SK-N-SH treated with all-trans-retinoic acid at 6 μM for 48 hours (cell line): ENCODE data around the gene BRPF1.
"Not testable (repeated sequence)": the region's sequence is repeated elsewhere in the genome, so short reads cannot be mapped to it uniquely, and the experiment has no call there.

Experiments used
- ATAC-seq: fragments of 200-7000 bp; cut with Tn5 transposase; 3 replicates; pipeline ENCODE4 v1.9.1; 2020; ENCODE audit warnings: mild to moderate bottlenecking, moderate library complexity
- ARNTL ChIP-seq: fragments of 450-650 bp; formaldehyde crosslinking; IDR thresholded peaks from 2 replicates; pipeline ENCODE4 v1.5.0; 2020; ENCODE audit warnings: low read depth, mild to moderate bottlenecking, moderate library complexity, borderline replicate concordance
- BACH2 ChIP-seq: fragments of 250-450 bp; sonication (Bioruptor Pico); IDR thresholded peaks from 2 replicates; pipeline ENCODE4 v1.9.0; 2021; ENCODE audit warnings: mild to moderate bottlenecking, borderline replicate concordance
- CSDC2 ChIP-seq: fragments of 250-450 bp; sonication (Bioruptor Pico); IDR thresholded peaks from 2 replicates; pipeline ENCODE4 v1.5.0; 2020; ENCODE audit warnings: mild to moderate bottlenecking, moderate library complexity
- ESRRG ChIP-seq: fragments of 250-450 bp; sonication (Bioruptor Pico); IDR thresholded peaks from 2 replicates; pipeline ENCODE4 v1.6.1; 2021; ENCODE audit warnings: mild to moderate bottlenecking
- GLIS3 ChIP-seq: fragments of 250-450 bp; sonication (Bioruptor Pico); IDR thresholded peaks from 2 replicates; pipeline ENCODE4 v1.5.0; 2020; ENCODE audit warnings: mild to moderate bottlenecking, moderate library complexity
- ISL1 ChIP-seq: fragments of 250-450 bp; sonication (Bioruptor Pico); IDR thresholded peaks from 2 replicates; pipeline ENCODE4 v2.1.2; 2022; ENCODE audit warnings: mild to moderate bottlenecking, moderate library complexity
- OSR1 ChIP-seq: fragments of 250-450 bp; sonication (Bioruptor Pico); IDR thresholded peaks from 2 replicates; pipeline ENCODE4 v1.8.0; 2022; ENCODE audit warnings: moderate library complexity, mild to moderate bottlenecking, inconsistent platforms
- RARB ChIP-seq: fragments of 250-450 bp; sonication (Bioruptor Pico); IDR thresholded peaks from 2 replicates; pipeline ENCODE4 v1.8.0; 2021; ENCODE audit warnings: mild to moderate bottlenecking, moderate library complexity
- SNAI2 ChIP-seq: fragments of 250-450 bp; sonication (Bioruptor Pico); IDR thresholded peaks from 2 replicates; pipeline ENCODE4 v1.5.0; 2020; ENCODE audit warnings: mild to moderate bottlenecking, moderate library complexity
- TCF4 ChIP-seq: fragments of 250-450 bp; sonication (Bioruptor Pico); IDR thresholded peaks from 2 replicates; pipeline ENCODE4 v1.8.0; 2021; ENCODE audit warnings: mild to moderate bottlenecking, moderate library complexity, borderline replicate concordance
- TOX ChIP-seq: fragments of 250-450 bp; sonication (Bioruptor Pico); IDR thresholded peaks from 2 replicates; pipeline ENCODE4 v1.8.0; 2021; ENCODE audit warnings: mild to moderate bottlenecking, moderate library complexity, borderline replicate concordance
- ZFP3 ChIP-seq: fragments of 250-450 bp; sonication (Bioruptor Pico); IDR thresholded peaks from 2 replicates; pipeline ENCODE4 v1.5.0; 2020; ENCODE audit warnings: mild to moderate bottlenecking, moderate library complexity
- ZFP30 ChIP-seq: fragments of 450-650 bp; formaldehyde crosslinking; IDR thresholded peaks from 2 replicates; pipeline ENCODE4 v1.5.0; 2022; ENCODE audit warnings: mild to moderate bottlenecking, moderate library complexity
- ZNF565 ChIP-seq: fragments of 450-650 bp; formaldehyde crosslinking; conservative IDR thresholded peaks from 2 replicates; pipeline ENCODE4 v1.5.0; 2020; ENCODE audit warnings: low read depth, mild to moderate bottlenecking, moderate library complexity
- ZNF70 ChIP-seq: fragments of 450-650 bp; formaldehyde crosslinking; IDR thresholded peaks from 2 replicates; pipeline ENCODE4 v1.5.0; 2020; ENCODE audit warnings: mild to moderate bottlenecking, moderate library complexity
- ZNF8 ChIP-seq: fragments of 450-650 bp; formaldehyde crosslinking; IDR thresholded peaks from 2 replicates; pipeline ENCODE4 v1.5.0; 2020; ENCODE audit warnings: mild to moderate bottlenecking, moderate library complexity
- TF ChIP-seq, protein P1 (sequence below): fragments of 250-450 bp; sonication (Bioruptor Pico); IDR thresholded peaks from 2 replicates; pipeline ENCODE4 v1.5.0; 2020; ENCODE audit warnings: mild to moderate bottlenecking, moderate library complexity
- TF ChIP-seq, protein P2 (sequence below): fragments of 250-450 bp; sonication (Bioruptor Pico); IDR thresholded peaks from 2 replicates; pipeline ENCODE4 v1.8.0; 2021; ENCODE audit warnings: low read depth, mild to moderate bottlenecking, moderate library complexity, borderline replicate concordance
- TF ChIP-seq, protein P3 (sequence below): fragments of 250-450 bp; sonication (Bioruptor Pico); IDR thresholded peaks from 2 replicates; pipeline ENCODE4 v1.5.1; 2020; ENCODE audit warnings: low read depth, mild to moderate bottlenecking, moderate library complexity

The BRPF1 gene

DNA sequence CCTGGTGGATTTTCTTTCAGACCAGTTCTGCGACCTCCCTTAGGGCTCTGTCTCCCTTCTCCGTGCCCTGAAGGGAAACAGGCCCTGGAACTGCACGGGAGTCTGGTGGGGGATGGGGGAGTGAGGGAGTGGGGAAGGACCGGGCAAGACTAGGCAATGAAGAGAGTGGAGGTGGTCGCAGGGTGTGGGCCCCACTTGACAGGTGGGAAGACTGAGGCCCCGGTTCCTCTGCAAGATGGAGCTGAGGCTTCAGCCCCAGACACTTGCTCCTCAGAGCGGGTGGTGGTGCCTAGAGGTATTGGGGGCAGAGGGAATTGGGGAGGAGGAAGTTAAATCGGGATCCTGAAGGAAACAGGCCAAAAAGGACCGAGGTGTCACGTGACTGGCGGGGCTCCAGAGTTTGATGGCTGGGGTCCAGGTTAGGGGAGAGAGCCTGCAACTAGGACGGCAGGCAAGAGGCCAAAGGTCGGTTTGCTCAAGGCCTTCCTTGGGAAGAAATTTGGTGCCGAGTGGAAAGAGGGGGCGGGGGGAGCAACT lies 38.8 kb downstream of the BRPF1 start:
- ATAC-seq, result no peak
- no peak for TF ChIP-seq ESRRG (CRISPR knock-in tag)
- no peak for TF ChIP-seq BACH2
- no peak for TF ChIP-seq OSR1 (CRISPR knock-in tag)
- no peak for TF ChIP-seq TCF4 (CRISPR knock-in tag)
- TF ChIP-seq, protein P1, sequence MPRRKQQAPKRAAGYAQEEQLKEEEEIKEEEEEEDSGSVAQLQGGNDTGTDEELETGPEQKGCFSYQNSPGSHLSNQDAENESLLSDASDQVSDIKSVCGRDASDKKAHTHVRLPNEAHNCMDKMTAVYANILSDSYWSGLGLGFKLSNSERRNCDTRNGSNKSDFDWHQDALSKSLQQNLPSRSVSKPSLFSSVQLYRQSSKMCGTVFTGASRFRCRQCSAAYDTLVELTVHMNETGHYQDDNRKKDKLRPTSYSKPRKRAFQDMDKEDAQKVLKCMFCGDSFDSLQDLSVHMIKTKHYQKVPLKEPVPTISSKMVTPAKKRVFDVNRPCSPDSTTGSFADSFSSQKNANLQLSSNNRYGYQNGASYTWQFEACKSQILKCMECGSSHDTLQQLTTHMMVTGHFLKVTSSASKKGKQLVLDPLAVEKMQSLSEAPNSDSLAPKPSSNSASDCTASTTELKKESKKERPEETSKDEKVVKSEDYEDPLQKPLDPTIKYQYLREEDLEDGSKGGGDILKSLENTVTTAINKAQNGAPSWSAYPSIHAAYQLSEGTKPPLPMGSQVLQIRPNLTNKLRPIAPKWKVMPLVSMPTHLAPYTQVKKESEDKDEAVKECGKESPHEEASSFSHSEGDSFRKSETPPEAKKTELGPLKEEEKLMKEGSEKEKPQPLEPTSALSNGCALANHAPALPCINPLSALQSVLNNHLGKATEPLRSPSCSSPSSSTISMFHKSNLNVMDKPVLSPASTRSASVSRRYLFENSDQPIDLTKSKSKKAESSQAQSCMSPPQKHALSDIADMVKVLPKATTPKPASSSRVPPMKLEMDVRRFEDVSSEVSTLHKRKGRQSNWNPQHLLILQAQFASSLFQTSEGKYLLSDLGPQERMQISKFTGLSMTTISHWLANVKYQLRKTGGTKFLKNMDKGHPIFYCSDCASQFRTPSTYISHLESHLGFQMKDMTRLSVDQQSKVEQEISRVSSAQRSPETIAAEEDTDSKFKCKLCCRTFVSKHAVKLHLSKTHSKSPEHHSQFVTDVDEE (CRISPR knock-in tag), result no peak
- TF ChIP-seq ZFP30 (CRISPR knock-in tag), result no peak
- no peak for TF ChIP-seq ZFP3 (CRISPR knock-in tag)
- TF ChIP-seq, protein P2, sequence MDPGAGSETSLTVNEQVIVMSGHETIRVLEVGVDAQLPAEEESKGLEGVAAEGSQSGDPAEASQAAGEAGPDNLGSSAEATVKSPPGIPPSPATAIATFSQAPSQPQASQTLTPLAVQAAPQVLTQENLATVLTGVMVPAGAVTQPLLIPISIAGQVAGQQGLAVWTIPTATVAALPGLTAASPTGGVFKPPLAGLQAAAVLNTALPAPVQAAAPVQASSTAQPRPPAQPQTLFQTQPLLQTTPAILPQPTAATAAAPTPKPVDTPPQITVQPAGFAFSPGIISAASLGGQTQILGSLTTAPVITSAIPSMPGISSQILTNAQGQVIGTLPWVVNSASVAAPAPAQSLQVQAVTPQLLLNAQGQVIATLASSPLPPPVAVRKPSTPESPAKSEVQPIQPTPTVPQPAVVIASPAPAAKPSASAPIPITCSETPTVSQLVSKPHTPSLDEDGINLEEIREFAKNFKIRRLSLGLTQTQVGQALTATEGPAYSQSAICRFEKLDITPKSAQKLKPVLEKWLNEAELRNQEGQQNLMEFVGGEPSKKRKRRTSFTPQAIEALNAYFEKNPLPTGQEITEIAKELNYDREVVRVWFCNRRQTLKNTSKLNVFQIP (CRISPR knock-in tag), result no peak
- no peak for TF ChIP-seq TOX (CRISPR knock-in tag)
- no peak for TF ChIP-seq ZNF565 (CRISPR knock-in tag)
- no peak for TF ChIP-seq ARNTL (CRISPR knock-in tag)
- TF ChIP-seq CSDC2, result no peak

- ATAC-seq, result not testable (repeated sequence)
These were observed 39.5 kb downstream of the BRPF1 start for GRCh38 chr3:9771007-9771406.

GRCh38 chr3:9776896-9777693 lies 45.6 kb downstream of the BRPF1 start:
- no peak for ATAC-seq
- TF ChIP-seq ISL1 (CRISPR knock-in tag) (no peak), CSDC2 (no peak), RARB (CRISPR knock-in tag) (no peak), ZNF70 (CRISPR knock-in tag) (no peak), GLIS3 (CRISPR knock-in tag) (no peak)
- TF ChIP-seq, protein P2 (CRISPR knock-in tag), result no peak

DNA sequence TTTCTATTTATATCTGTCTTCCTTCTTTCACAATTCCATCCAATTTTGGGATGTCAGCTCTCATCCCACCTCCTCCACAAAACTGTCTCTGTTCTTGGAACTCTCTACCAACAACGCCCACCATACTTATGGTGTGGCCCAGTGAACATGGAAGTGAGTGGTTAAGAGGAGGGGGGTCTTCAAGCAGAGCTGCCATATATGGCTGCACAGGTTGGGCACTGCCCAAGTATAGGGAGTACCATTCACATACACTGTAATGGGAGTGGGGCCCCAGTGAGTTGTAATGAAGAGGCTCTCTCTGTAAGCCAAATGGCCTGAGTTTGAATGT lies 46.1 kb downstream of the BRPF1 start:
- TF ChIP-seq ZNF8 (no peak), SNAI2 (CRISPR knock-in tag) (no peak), CSDC2 (no peak), ZNF70 (CRISPR knock-in tag) (no peak), BACH2 (no peak), OSR1 (CRISPR knock-in tag) (no peak), ZFP3 (CRISPR knock-in tag) (no peak)
- TF ChIP-seq, protein P3, sequence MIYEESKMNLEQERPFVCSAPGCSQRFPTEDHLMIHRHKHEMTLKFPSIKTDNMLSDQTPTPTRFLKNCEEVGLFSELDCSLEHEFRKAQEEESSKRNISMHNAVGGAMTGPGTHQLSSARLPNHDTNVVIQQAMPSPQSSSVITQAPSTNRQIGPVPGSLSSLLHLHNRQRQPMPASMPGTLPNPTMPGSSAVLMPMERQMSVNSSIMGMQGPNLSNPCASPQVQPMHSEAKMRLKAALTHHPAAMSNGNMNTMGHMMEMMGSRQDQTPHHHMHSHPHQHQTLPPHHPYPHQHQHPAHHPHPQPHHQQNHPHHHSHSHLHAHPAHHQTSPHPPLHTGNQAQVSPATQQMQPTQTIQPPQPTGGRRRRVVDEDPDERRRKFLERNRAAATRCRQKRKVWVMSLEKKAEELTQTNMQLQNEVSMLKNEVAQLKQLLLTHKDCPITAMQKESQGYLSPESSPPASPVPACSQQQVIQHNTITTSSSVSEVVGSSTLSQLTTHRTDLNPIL (CRISPR knock-in tag), result no peak
- ATAC-seq, result no peak
